Brain microvascular endothelial cell (primary cell): ENCODE data around the gene WDFY3.

ENCODE experiments used
- DNase-seq: peaks from one replicate; pipeline ENCODE4 v3.0.0-alpha.2; 2020
- H3K27ac ChIP-seq: fragments of 250-450 bp; sonication (Bioruptor Pico); 2 replicates; pipeline ENCODE4 v1.5.1; 2020; ENCODE audit warnings: mild to moderate bottlenecking, moderate library complexity
- H3K27me3 ChIP-seq: fragments of 250-450 bp; sonication (Bioruptor Pico); replicated peaks from 2 replicates; pipeline ENCODE4 v1.5.1; 2020; ENCODE audit warnings: mild to moderate bottlenecking
- H3K36me3 ChIP-seq: fragments of 250-450 bp; sonication (Bioruptor Pico); replicated peaks from 2 replicates; pipeline ENCODE4 v1.5.1; 2020; ENCODE audit warnings: mild to moderate bottlenecking
- H3K4me3 ChIP-seq: 2 replicates; pipeline ENCODE4 v1.5.1; 2011; ENCODE audit warnings: low read depth, mild to moderate bottlenecking, control low read depth, low read length, moderate library complexity
- in situ Hi-C: cut with HindIII; loops from 2 replicates; pipeline ENCODE4 v1.10.0; 2017; ENCODE audit warnings: low sequenced_read_pairs, low pct_ligation_motif_present
- TF ChIP-seq, protein P1 (sequence below): IDR thresholded peaks from 2 replicates; pipeline ENCODE4 v1.5.1; 2011; ENCODE audit warnings: low read depth, mild to moderate bottlenecking, moderate library complexity, low read length, control low read depth, inconsistent platforms; ENCODE audit errors: missing control alignments

WDFY3 gene

DNA sequence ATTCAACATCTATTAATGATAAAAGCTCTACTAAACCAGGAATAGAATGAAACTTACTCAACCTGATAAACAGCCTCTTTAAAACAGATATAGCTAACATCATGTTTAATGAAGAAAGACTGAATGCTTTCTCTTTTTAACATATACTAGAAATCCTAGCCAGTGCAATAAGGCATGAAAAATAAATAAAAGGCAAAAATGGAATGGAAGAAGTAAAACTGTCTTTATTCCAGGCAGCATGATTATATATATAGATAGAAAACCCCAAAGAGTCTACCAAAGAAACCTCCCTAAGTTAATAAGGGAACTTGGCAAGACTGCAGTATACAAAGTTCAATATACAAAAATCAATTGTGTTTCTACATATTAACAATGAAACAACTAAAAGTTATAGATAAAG lies 25.5 kb downstream of the WDFY3 start:
- DNase-seq: no peak
- H3K27me3 ChIP-seq: no peaks in the 10 kb centered on the region
- no peak overlapping the region for H3K4me3 ChIP-seq
- TF ChIP-seq, protein P1, sequence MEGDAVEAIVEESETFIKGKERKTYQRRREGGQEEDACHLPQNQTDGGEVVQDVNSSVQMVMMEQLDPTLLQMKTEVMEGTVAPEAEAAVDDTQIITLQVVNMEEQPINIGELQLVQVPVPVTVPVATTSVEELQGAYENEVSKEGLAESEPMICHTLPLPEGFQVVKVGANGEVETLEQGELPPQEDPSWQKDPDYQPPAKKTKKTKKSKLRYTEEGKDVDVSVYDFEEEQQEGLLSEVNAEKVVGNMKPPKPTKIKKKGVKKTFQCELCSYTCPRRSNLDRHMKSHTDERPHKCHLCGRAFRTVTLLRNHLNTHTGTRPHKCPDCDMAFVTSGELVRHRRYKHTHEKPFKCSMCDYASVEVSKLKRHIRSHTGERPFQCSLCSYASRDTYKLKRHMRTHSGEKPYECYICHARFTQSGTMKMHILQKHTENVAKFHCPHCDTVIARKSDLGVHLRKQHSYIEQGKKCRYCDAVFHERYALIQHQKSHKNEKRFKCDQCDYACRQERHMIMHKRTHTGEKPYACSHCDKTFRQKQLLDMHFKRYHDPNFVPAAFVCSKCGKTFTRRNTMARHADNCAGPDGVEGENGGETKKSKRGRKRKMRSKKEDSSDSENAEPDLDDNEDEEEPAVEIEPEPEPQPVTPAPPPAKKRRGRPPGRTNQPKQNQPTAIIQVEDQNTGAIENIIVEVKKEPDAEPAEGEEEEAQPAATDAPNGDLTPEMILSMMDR: no peak
- no peak overlapping the region for H3K27ac ChIP-seq
- H3K36me3 ChIP-seq: no peaks in the 10 kb centered on the region
- in situ Hi-C loops: no loop called here

DNA sequence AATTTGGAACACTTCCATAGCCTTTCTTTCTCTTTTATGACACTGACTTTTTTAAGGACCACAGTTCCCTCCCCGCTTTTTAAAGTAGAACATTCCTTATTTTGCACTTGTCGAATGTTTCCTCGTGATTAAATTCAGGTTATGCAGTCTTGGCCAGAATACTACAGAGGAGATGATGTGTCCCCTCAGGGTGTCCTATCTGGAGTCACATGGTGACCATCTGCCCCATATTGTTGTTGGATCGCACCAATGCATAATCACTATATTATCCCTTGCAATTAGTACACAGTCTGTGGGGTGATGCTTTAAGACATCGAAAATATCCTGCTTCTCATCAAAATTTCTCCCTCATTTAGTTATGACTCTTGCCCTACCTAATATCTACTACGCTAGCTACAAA lies 27.4 kb downstream of the WDFY3 start:
- Histone ChIP-seq H3K36me3 (no peaks in the 10 kb centered on the region), H3K27me3 (no peaks in the 10 kb centered on the region), H3K4me3 (no peak overlapping the region), H3K27ac (peak overlapping the region; percentile 2)
- in situ Hi-C loops: no loop called here
- TF ChIP-seq, protein P1: no peak
- DNase-seq: no peak

DNA sequence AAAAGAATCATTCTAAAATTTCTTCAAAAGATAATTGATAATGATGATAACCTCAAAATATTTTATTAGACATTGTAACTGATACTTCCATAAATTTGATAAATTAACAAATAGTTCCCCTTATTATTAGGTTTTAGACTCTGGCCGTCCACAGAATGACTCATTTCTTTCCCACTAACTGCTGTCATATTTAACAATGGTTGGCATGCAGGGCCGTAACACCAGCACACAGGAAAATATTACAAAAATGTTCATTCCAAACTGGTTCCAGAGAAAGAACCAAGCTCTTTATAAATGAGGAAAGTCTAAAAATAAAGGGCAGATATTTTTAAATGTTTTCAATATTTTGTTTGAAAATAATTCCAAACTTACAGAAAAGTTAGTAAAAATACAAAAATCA lies 28.2 kb downstream of the WDFY3 start:
- in situ Hi-C loops: no loop called here
- DNase-seq: peak; percentile 57
- H3K27ac ChIP-seq: no peak overlapping the region
- H3K27me3 ChIP-seq: no peaks in the 10 kb centered on the region
- no peak overlapping the region for H3K4me3 ChIP-seq
- TF ChIP-seq, protein P1: no peak
- H3K36me3 ChIP-seq: no peaks in the 10 kb centered on the region

DNA sequence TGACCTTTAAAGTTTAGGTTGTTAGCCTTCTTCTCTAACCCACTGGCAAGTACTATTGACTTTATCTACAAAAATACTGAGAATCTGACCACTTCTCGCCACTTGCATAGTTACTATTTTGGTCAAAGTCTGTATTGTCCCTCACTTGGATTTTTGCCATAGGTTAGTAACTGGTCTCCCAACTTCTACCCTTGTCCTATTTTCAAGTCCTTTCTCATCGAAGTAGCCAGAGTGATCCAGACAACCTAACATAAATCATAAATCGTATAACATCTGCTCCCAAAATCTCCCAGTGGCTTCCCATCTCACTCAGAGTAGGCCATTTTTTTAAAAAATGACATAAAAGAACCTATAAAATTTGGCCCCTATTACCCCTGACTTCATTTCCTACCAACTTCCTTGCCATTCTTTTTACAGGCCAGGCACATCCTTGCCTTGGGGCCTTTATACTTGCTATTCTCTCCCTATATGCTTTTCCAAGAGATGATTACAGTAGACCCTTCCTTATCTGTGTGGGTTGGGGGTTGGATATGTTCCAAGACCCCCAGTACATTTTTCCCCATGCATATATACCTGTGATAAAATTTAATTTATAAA lies 29.0 kb downstream of the WDFY3 start:
- TF ChIP-seq, protein P1: no peak
- H3K36me3 ChIP-seq: no peaks in the 10 kb centered on the region
- H3K27ac ChIP-seq: no peak overlapping the region
- no peak for DNase-seq
- no peaks in the 10 kb centered on the region for H3K27me3 ChIP-seq
- no peak overlapping the region for H3K4me3 ChIP-seq
- in situ Hi-C loops: no loop called here

DNA sequence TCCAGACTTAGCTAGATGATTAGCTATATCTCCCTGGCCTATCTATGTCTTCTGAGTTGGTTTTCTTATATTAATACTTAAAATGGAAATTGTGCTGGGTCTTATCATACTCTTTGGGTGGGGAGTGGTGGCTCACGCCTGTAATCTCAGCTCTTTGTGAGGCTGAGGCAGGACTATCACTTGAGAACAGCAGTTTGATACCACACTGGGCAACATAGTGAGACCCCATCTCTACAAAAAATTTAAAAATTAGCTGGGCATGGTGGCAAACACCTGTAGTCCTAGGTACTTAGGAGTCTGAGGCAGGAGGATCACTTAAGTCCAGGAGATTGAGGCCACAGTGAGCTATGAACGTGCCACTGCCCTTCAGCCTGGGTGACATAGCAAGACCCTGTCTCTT lies 30.4 kb downstream of the WDFY3 start:
- in situ Hi-C loops: no loop called here
- Histone ChIP-seq H3K4me3 (no peak overlapping the region), H3K36me3 (no peaks in the 10 kb centered on the region), H3K27ac (no peak overlapping the region), H3K27me3 (no peaks in the 10 kb centered on the region)
- DNase-seq: no peak
- TF ChIP-seq, protein P1: no peak

DNA sequence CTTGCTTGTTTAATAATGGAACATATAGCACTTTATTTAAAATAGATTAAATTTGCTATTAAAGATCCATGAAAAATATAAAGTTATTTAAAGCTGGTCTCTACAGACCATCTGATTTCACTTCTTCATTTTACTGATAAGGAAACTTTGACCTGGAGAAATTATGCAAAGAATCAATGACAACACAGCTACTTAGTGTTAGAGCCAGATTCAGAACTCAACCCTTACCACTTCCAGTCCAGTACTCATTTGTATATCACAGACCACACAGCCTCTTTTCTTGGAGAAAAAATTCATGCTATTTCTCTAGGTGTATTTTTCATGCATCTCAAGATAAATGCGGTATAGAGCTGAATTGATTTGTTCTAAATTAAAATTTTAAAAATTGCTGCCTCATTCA lies 34.0 kb downstream of the WDFY3 start:
- no peak overlapping the region for H3K4me3 ChIP-seq
- TF ChIP-seq, protein P1: no peak
- no peak overlapping the region for H3K27ac ChIP-seq
- H3K36me3 ChIP-seq: peaks cover 2% of the 10 kb centered on the region
- in situ Hi-C loops: no loop called here
- H3K27me3 ChIP-seq: no peaks in the 10 kb centered on the region
- DNase-seq: no peak
